CD4-positive, alpha-beta T cell treated with Interleukin-17A for 1 hour (primary cell): ENCODE data around the gene MME.

Experiments used
- DNase-seq: peaks from one replicate; pipeline ENCODE4 v3.0.0-alpha.2; 2020

MME gene

DNA sequence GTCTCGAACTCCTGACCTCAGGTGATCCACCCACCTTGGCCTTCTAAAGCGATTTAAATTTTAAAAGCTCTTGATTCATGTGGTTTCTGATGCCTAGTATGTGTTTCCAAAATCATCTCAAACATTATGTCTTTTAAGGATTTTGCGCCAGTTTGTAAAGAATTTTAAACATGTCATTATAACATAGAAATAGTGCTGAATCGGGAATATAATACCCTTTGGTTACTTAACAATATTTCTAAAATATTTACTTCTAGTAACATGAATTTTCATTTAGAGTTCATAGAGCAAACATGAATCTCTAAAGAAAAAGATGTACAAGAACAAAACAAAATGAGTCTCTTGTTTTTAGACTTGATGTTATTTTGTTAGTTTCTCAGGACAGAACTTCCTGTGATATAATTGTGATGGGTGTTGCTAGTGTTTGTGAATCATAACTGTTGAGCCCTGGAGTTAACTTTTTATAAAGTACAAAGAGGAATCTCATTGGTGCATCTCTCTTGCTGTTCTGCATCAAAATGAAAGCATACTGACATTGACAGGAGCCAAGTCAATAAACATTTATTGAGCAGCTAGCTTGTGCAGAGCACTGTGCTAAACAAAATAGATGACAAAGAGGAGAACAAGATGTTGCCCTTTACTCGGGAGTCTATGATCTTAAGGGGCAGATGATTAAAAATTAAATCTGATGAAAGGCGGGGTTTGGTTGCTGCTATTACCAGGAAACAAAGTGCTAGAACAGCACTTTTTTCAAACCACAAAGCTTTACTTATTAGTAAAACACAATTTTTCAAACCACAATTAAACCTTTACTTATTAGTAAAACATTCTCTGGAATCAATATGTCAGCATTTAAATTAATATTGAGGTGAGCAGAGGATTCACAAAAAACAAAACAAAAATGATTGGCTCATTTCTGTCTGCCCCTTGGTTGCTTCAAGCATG lies 73.4 kb downstream of the MME start:
- no peak for DNase-seq

DNA sequence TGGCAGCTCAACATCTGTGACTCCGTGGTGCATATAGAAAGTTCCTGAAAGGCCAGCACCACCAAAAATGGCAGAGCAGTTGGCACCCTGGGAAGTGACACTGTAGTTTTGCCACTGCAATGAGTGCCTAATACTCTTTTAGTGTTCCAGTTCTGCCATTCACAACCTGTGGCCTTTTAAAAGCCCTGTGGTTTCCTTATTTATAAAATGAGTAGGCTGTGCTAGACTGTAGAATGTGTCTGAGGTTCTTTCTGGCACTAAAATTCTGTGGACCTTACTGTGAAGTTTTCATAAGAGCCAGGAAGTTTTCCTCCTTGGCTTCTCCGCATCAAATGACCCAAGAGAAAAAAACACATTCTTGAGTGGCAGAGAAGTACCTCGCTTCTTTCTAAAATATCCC lies 74.1 kb downstream of the MME start:
- no peak for DNase-seq

DNA sequence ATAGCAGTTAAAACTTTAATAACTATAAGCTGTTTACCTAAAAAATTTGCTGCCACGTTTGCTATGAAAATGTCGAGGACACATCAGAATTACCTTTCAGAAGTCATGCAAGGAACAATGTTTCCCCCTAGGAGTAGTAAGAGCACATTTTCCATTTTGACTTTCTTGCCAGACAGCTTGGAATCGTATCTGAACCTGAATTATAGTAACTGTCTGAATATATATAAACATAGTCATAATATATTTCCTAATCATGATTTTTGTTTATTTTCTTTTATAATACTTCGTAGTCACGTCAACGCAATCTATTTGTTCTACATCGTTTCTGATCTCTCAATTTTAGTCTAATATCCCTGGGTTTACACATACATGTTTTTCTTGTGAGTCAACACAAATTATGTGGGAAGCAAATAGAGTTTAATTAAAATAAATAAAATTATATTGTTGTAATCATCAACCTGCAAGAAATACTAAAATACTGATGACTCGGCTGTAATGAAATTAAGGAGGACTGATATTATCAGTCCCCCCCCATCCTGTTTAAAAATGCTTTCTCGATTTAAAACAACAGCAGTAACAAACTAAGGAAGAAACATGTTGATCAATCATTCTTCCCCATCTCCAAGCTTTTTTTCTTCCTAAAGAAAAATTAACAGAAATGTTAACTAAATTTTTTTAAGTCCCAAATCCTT lies 78.4 kb downstream of the MME start:
- DNase-seq: no peak

DNA sequence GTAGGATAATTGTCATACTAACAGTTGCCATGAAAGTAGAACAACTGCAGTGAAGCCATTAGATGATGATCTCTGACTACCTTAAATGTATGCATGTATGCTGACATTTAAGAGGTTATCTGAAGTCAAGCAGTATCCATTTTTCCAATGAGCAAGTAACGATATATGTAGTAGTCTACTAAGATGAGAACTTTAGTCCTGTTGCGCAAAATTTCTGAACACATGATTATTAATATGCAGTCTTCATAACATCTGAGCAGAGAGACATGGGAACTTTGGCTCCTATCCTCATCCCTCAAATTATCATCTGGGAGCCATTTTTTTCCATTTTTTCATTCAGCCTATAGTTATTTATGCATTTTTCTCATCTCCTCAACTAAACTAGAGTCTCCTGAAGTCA lies 79.2 kb downstream of the MME start:
- no peak for DNase-seq

GRCh38 chr3:155161640-155162292 lies 81.6 kb downstream of the MME start:
- DNase-seq: no peak

GRCh38 chr3:155164306-155164705 lies 84.2 kb downstream of the MME start:
- DNase-seq: no peak

DNA sequence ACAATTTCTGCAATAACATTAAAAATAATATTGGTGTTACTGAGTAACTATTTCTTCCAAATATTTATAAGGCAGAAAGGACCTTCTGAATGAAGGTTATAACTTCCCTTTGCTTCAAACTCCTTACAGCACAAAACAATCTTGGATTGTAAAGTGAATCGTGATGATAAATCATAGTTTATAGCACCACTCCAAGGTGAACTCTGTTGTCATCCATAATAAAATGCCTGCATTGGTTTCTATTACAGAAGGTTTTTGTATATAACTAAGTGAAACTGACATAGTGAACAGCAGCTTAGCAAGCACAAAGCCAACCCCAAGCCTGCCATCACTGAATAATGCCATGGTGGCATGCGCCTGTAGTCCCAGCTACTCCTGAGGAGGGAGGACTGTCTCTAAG lies 86.3 kb downstream of the MME start:
- no peak for DNase-seq

GRCh38 chr3:155169197-155169596 lies 89.1 kb downstream of the MME start:
- no peak for DNase-seq

GRCh38 chr3:155173771-155174170 lies 93.7 kb downstream of the MME start:
- no peak for DNase-seq

- DNase-seq: no peak
These were observed 98.8 kb downstream of the MME start for GRCh38 chr3:155178810-155179436.

DNA sequence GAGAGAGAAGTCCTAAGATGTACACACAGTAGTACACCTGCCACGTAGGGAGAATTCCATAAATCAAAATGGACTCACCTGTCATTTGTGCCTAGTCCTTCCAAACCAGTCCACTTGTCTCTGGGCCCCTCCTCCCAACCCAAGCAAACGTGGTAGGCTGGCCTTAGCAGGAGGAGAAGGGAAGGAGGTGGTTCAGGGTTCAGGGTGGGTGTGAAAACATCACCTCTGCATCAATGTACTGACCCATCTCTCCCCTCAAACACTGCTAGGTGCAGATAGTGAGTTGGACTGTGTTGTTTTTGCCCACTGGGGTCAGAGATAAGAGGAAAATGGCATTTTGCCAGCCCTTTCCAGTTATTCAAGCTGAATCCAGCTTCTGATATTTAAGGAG lies 99.3 kb downstream of the MME start:
- no peak for DNase-seq

GRCh38 chr3:155179966-155180757 lies 100.0 kb downstream of the MME start:
- no peak for DNase-seq

DNA sequence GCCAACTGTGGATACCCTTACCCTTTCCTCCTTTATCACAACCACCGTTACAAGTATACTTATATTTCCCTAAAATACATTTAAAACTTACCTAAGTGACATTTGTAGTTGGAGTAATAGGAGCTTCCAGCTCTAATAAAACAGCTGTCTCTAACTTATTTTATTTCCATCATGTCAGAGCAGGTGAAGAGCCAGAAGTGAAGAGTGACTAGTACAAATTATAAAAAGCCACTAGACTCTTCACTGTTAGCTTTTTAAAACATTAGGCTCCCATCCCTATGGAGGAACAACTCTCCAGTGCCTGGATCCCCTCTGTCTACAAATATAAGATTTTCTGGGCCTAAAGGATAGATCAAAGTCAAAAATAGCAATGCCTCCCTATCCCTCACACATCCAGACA lies 102.3 kb downstream of the MME start:
- DNase-seq: no peak

DNA sequence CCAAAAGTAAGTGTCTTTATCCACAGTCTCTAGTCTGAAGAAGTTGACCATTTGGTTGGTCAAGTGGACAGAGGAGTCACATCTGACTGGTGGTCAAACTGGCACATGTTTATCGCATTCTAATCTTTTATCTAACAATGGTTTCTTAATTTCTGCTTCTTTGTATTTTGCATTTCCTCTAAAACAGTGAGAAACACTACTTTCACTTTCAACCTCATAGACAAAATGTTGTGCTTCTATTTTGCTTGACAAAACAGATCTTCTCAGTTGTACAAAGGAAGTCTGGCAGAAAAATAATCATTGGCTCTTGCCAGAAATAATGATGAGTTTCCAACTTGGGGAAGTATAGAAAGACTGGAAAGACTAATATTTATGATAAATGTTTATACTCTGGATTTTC lies 103.9 kb downstream of the MME start:
- DNase-seq: no peak

DNA sequence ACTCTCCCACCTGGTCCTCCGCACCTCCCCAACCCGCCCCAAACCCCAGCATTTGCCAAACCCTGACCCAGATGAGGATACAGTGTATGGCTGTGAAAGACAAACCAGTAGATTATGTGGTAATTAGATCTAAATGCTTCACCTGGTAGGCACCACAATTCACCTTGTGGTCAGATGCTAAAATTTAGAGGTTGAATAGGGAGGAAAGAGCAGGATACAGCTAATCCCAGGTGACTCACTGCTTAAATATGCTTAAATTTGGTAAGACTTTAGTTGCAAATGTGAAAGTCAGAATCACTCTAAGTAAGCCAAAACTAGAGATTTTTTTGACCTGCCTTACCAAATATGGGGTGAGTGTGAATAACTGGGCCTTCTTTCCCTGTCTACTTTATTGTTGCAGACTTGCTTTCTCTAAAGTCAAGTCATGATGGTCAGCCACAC lies 105.5 kb downstream of the MME start:
- no peak for DNase-seq

DNA sequence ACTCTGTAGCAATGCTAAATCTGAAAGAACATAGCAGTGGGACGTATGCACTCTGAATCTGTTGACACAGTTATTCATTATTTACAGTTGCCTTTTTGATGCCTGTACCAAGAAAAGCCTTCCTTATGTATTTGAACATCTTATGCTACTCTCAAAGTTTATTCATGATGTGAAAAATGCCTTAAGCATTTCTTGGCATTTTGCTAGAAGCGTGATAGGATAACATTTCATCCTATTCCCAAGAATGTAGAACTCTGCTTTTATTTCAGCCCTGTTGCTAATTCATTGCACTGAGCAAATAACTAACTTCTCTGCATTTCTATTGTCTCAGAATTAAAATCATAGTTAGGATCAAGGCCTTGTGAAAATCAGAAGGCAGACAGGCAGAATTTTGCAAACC lies 107.9 kb downstream of the MME start:
- no peak for DNase-seq

- DNase-seq: no peak
These were observed 109.4 kb downstream of the MME start for GRCh38 chr3:155189478-155189877.

GRCh38 chr3:155190691-155191090 lies 110.6 kb downstream of the MME start:
- DNase-seq: no peak

- no peak for DNase-seq
These were observed 113.0 kb downstream of the MME start for GRCh38 chr3:155192957-155193746.

GRCh38 chr3:155193868-155194267 lies 113.7 kb downstream of the MME start:
- no peak for DNase-seq
